ENCODE results near the gene AR. TPM values are rescaled to one million over a fixed set of nuclear protein-coding genes. Genes with fewer than 3 reads are reported as not detected.

The AR gene
- total RNA-seq, 1 donor from 2014 or later, result 7.8 TPM

- peaks cover 0 to 2% (median 0%) of the 10 kb centered on the region in 3 donors for H3K9me3 ChIP-seq (ENCODE audit: control insufficient read depth in 3 of 3, low read length in 3 of 3)
- H3K27me3 ChIP-seq (ENCODE audit: control insufficient read depth in 3 of 3, insufficient read depth in 3 of 3, low read length in 3 of 3), result no peaks in the 10 kb centered on the region
- no peak overlapping the region for H3K4me3 ChIP-seq (ENCODE audit: low read length in 3 of 3)
- no peak overlapping the region for H3K27ac ChIP-seq (ENCODE audit: low read depth, low read length)
- H3K4me1 ChIP-seq (ENCODE audit: control insufficient read depth in 3 of 3, insufficient read depth in 3 of 3, low read length in 3 of 3), result no peaks in the 10 kb centered on the region
- no peak overlapping the region for H3K9ac ChIP-seq (ENCODE audit: low read depth in 1 of 3, low read length in 3 of 3)
- no peaks in the 10 kb centered on the region for H3K36me3 ChIP-seq (ENCODE audit: control insufficient read depth in 3 of 3, insufficient read depth in 3 of 3, low read length in 3 of 3)
These were observed 7.3 kb upstream of the AR start for GRCh38 chrX:67536564-67536963.

- Histone ChIP-seq H3K27ac (ENCODE audit: low read depth, low read length) (no peak overlapping the region), H3K4me3 (ENCODE audit: low read length in 3 of 3) (no peak overlapping the region), H3K4me1 (ENCODE audit: control insufficient read depth in 3 of 3, insufficient read depth in 3 of 3, low read length in 3 of 3) (peaks cover 0 to 2% (median under 1%) of the 10 kb centered on the region in 3 donors), H3K9me3 (ENCODE audit: control insufficient read depth in 3 of 3, low read length in 3 of 3) (peaks cover 0 to 2% (median 0%) of the 10 kb centered on the region in 3 donors), H3K9ac (ENCODE audit: low read depth in 1 of 3, low read length in 3 of 3) (no peak overlapping the region), H3K27me3 (ENCODE audit: control insufficient read depth in 3 of 3, insufficient read depth in 3 of 3, low read length in 3 of 3) (no peaks in the 10 kb centered on the region), H3K36me3 (ENCODE audit: control insufficient read depth in 3 of 3, insufficient read depth in 3 of 3, low read length in 3 of 3) (no peaks in the 10 kb centered on the region)
These were observed 5.4 kb upstream of the AR start for GRCh38 chrX:67538383-67538782.

GRCh38 chrX:67544281-67545035 is 637 bp downstream of the AR start:
- Histone ChIP-seq H3K9me3 (ENCODE audit: control insufficient read depth in 3 of 3, low read length in 3 of 3) (peaks cover 0 to 2% (median 0%) of the 10 kb centered on the region in 3 donors), H3K4me1 (ENCODE audit: control insufficient read depth in 3 of 3, insufficient read depth in 3 of 3, low read length in 3 of 3) (peaks cover 0 to 9% (median 8%) of the 10 kb centered on the region in 3 donors), H3K27me3 (ENCODE audit: control insufficient read depth in 3 of 3, insufficient read depth in 3 of 3, low read length in 3 of 3) (no peaks in the 10 kb centered on the region), H3K36me3 (ENCODE audit: control insufficient read depth in 3 of 3, insufficient read depth in 3 of 3, low read length in 3 of 3) (no peaks in the 10 kb centered on the region), H3K27ac (ENCODE audit: low read depth, low read length) (no peak overlapping the region), H3K4me3 (ENCODE audit: low read length in 3 of 3) (peak overlapping the region; percentile 73 to 76 (median 75)), H3K9ac (ENCODE audit: low read depth in 1 of 3, low read length in 3 of 3) (peak overlapping the region; percentile 11 to 77 (median 68))

- no peak overlapping the region for H3K27ac ChIP-seq (ENCODE audit: low read depth, low read length)
These were observed 1.4 kb downstream of the AR start for GRCh38 chrX:67545036-67545821.

GRCh38 chrX:67545893-67546495 is 2.2 kb downstream of the AR start:
- no peak overlapping the region for H3K27ac ChIP-seq (ENCODE audit: low read depth, low read length)
- no peaks in the 10 kb centered on the region for H3K27me3 ChIP-seq (ENCODE audit: control insufficient read depth in 3 of 3, insufficient read depth in 3 of 3, low read length in 3 of 3)

More at GRCh38 chrX:67545036-67545821, 1.4 kb downstream of the AR start:
- Histone ChIP-seq H3K4me3 (ENCODE audit: low read length in 3 of 3) (peak overlapping the region; percentile 76 to 81 (median 79)), H3K36me3 (ENCODE audit: control insufficient read depth in 3 of 3, insufficient read depth in 3 of 3, low read length in 3 of 3) (no peaks in the 10 kb centered on the region), H3K9me3 (ENCODE audit: control insufficient read depth in 3 of 3, low read length in 3 of 3) (no peaks in the 10 kb centered on the region), H3K4me1 (ENCODE audit: control insufficient read depth in 3 of 3, insufficient read depth in 3 of 3, low read length in 3 of 3) (peaks cover 0 to 9% (median 8%) of the 10 kb centered on the region in 3 donors), H3K9ac (ENCODE audit: low read depth in 1 of 3, low read length in 3 of 3) (peak overlapping the region; percentile 38 to 77 (median 68)), H3K27me3 (ENCODE audit: control insufficient read depth in 3 of 3, insufficient read depth in 3 of 3, low read length in 3 of 3) (no peaks in the 10 kb centered on the region)

GRCh38 chrX:67546496-67547423 is 2.9 kb downstream of the AR start:
- Histone ChIP-seq H3K27ac (ENCODE audit: low read depth, low read length) (peak overlapping the region; percentile 30), H3K9ac (ENCODE audit: low read depth in 1 of 3, low read length in 3 of 3) (peak overlapping the region; percentile 63 to 80 (median 64)), H3K9me3 (ENCODE audit: control insufficient read depth in 3 of 3, low read length in 3 of 3) (no peaks in the 10 kb centered on the region), H3K27me3 (ENCODE audit: control insufficient read depth in 3 of 3, insufficient read depth in 3 of 3, low read length in 3 of 3) (no peaks in the 10 kb centered on the region), H3K4me3 (ENCODE audit: low read length in 3 of 3) (peak overlapping the region; percentile 72 to 81 (median 76)), H3K4me1 (ENCODE audit: control insufficient read depth in 3 of 3, insufficient read depth in 3 of 3, low read length in 3 of 3) (peaks cover 0 to 10% (median 9%) of the 10 kb centered on the region in 3 donors), H3K36me3 (ENCODE audit: control insufficient read depth in 3 of 3, insufficient read depth in 3 of 3, low read length in 3 of 3) (no peaks in the 10 kb centered on the region)

More at GRCh38 chrX:67545893-67546495, 2.2 kb downstream of the AR start:
- Histone ChIP-seq H3K4me1 (ENCODE audit: control insufficient read depth in 3 of 3, insufficient read depth in 3 of 3, low read length in 3 of 3) (peaks cover 0 to 9% (median 8%) of the 10 kb centered on the region in 3 donors), H3K9ac (ENCODE audit: low read depth in 1 of 3, low read length in 3 of 3) (peak overlapping the region; percentile 38 to 77 (median 43)), H3K4me3 (ENCODE audit: low read length in 3 of 3) (peak overlapping the region; percentile 76 to 81 (median 79)), H3K36me3 (ENCODE audit: control insufficient read depth in 3 of 3, insufficient read depth in 3 of 3, low read length in 3 of 3) (no peaks in the 10 kb centered on the region), H3K9me3 (ENCODE audit: control insufficient read depth in 3 of 3, low read length in 3 of 3) (no peaks in the 10 kb centered on the region)

GRCh38 chrX:67555578-67556203 is 11.9 kb downstream of the AR start:
- Histone ChIP-seq H3K27ac (ENCODE audit: low read depth, low read length) (no peak overlapping the region), H3K36me3 (ENCODE audit: control insufficient read depth in 3 of 3, insufficient read depth in 3 of 3, low read length in 3 of 3) (no peaks in the 10 kb centered on the region), H3K9me3 (ENCODE audit: control insufficient read depth in 3 of 3, low read length in 3 of 3) (no peaks in the 10 kb centered on the region), H3K27me3 (ENCODE audit: control insufficient read depth in 3 of 3, insufficient read depth in 3 of 3, low read length in 3 of 3) (no peaks in the 10 kb centered on the region), H3K4me3 (ENCODE audit: low read length in 3 of 3) (no peak overlapping the region), H3K4me1 (ENCODE audit: control insufficient read depth in 3 of 3, insufficient read depth in 3 of 3, low read length in 3 of 3) (peaks cover 0 to 4% (median 3%) of the 10 kb centered on the region in 3 donors), H3K9ac (ENCODE audit: low read depth in 1 of 3, low read length in 3 of 3) (no peak overlapping the region)

- no peak overlapping the region for H3K4me3 ChIP-seq (ENCODE audit: low read length in 3 of 3)
- H3K4me1 ChIP-seq (ENCODE audit: control insufficient read depth in 3 of 3, insufficient read depth in 3 of 3, low read length in 3 of 3), result peaks cover 0 to 10% (median 2%) of the 10 kb centered on the region in 3 donors
- no peaks in the 10 kb centered on the region for H3K36me3 ChIP-seq (ENCODE audit: control insufficient read depth in 3 of 3, insufficient read depth in 3 of 3, low read length in 3 of 3)
- no peak overlapping the region for H3K27ac ChIP-seq (ENCODE audit: low read depth, low read length)
- no peaks in the 10 kb centered on the region for H3K27me3 ChIP-seq (ENCODE audit: control insufficient read depth in 3 of 3, insufficient read depth in 3 of 3, low read length in 3 of 3)
- no peak overlapping the region for H3K9ac ChIP-seq (ENCODE audit: low read depth in 1 of 3, low read length in 3 of 3)
- no peaks in the 10 kb centered on the region for H3K9me3 ChIP-seq (ENCODE audit: control insufficient read depth in 3 of 3, low read length in 3 of 3)
These were observed 14.4 kb downstream of the AR start for GRCh38 chrX:67558267-67558666.

Data from skeletal muscle tissue (tissue), 4 donors.